ENCODE results near the gene BMPR1A. TPM values are rescaled to one million over a fixed set of nuclear protein-coding genes. Genes with fewer than 3 reads are reported as not detected.
A peak's percentile ranks its signal among the peaks of the same experiment; 100 is the strongest.

BMPR1A gene
- polyA plus RNA-seq, 2 of the 4 experiments (the other 2 are of a cell fraction): 25.5 to 39.0 TPM

DNA sequence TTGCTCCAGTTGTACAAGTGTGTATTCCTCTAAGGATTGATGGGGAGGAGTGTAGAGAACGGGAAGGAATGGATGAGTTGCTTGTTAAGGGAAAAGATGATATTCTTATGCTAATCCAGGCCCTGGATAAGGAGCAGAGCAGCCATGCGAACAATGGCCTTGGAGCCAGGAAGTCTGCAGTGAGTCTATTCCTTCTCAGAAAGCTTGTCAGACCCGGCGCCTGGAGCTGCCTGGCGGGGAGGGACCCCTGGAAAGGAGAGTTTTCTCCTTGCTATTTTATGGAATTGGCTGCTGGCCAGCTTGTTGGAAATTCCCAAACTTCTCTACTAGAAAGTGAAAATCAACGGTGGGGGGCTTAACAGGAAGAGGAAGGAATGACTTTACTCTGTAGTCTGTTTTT, 111.9 kb downstream of the BMPR1A start:
- no peak overlapping the region for H3K27ac ChIP-seq
- ATAC-seq (peak in 1 of 2 experiments; percentile 62; a peak in 3 of 6 replicates), DNase-seq (ENCODE audit: low read depth in 1 of 2, low spot score in 1 of 2) (no peak), FAIRE-seq (no peak)
- CTCF ChIA-PET: interaction anchor here (1.7 kb wide), 1 partner anchor 175 kb away, joined by 6 read pairs; no protein-coding TSS in a partner anchor
- 56% methylated on average over 6 of the region's 6 CpGs for WGBS (ENCODE audit: missing lambda C conversion rate)
- POLR2A ChIA-PET: no interaction called here
- no peak overlapping the region for H3K4me2 ChIP-seq
- no peak overlapping the region for H3K4me3 ChIP-seq
- TF ChIP-seq RCOR1 (IDR thresholded peaks at IDR 0.05; ENCODE audit: low read depth, low read length) (no peak), CEBPB (IDR thresholded peaks at IDR 0.05) (no peak), EHF (CRISPR knock-in tag; IDR thresholded peaks at IDR 0.05) (no peak), JUN (IDR thresholded peaks at IDR 0.05) (no peak), HOXB5 (CRISPR knock-in tag; IDR thresholded peaks at IDR 0.05) (no peak), FOSB (CRISPR knock-in tag; IDR thresholded peaks at IDR 0.05) (no peak), ZNF302 (CRISPR knock-in tag; IDR thresholded peaks at IDR 0.05) (no peak), HEYL (CRISPR knock-in tag; IDR thresholded peaks at IDR 0.05) (no peak), RFX5 (IDR thresholded peaks at IDR 0.05) (no peak), SMC3 (IDR thresholded peaks at IDR 0.05) (no peak), NPAS2 (CRISPR knock-in tag; IDR thresholded peaks at IDR 0.05; ENCODE audit: borderline replicate concordance) (no peak), FOSL2 (IDR thresholded peaks at IDR 0.05) (no peak), FOSL2 (CRISPR knock-in tag; IDR thresholded peaks at IDR 0.05) (no peak)
- TF ChIP-seq, protein P1, sequence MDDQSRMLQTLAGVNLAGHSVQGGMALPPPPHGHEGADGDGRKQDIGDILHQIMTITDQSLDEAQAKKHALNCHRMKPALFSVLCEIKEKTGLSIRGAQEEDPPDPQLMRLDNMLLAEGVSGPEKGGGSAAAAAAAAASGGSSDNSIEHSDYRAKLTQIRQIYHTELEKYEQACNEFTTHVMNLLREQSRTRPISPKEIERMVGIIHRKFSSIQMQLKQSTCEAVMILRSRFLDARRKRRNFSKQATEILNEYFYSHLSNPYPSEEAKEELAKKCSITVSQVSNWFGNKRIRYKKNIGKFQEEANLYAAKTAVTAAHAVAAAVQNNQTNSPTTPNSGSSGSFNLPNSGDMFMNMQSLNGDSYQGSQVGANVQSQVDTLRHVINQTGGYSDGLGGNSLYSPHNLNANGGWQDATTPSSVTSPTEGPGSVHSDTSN (IDR thresholded peaks at IDR 0.05): no peak
- TF ChIP-seq, protein P2, sequence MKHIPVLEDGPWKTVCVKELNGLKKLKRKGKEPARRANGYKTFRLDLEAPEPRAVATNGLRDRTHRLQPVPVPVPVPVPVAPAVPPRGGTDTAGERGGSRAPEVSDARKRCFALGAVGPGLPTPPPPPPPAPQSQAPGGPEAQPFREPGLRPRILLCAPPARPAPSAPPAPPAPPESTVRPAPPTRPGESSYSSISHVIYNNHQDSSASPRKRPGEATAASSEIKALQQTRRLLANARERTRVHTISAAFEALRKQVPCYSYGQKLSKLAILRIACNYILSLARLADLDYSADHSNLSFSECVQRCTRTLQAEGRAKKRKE (CRISPR knock-in tag; IDR thresholded peaks at IDR 0.05; ENCODE audit: low read depth): no peak
- TF ChIP-seq, protein P3, sequence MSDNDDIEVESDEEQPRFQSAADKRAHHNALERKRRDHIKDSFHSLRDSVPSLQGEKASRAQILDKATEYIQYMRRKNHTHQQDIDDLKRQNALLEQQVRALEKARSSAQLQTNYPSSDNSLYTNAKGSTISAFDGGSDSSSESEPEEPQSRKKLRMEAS (IDR thresholded peaks at IDR 0.05): no peak
- H3K4me1 ChIP-seq: peaks cover 22% of the 10 kb centered on the region; the same call in 2 of the 3 replicates
- no peaks in the 10 kb centered on the region for H3K9me3 ChIP-seq

DNA sequence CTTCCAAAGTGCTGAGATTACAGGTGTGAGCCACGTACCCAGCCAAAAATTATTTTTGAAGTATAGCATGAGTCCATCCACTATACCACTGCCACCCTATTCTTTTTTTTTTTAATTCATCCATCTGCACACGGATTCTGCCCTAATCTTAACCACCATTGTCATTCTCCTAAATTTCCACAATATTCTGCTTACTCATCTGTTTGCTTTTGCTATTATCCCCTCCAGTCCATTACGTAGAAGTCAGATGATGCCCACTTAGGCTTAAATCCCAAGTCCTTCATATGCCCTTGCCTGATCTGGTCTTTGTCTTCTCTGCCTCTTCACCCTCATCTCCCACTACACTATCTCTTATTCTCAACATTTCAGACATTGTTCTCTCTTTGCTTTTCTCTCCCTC, 114.3 kb downstream of the BMPR1A start:
- no peak for FAIRE-seq

DNA sequence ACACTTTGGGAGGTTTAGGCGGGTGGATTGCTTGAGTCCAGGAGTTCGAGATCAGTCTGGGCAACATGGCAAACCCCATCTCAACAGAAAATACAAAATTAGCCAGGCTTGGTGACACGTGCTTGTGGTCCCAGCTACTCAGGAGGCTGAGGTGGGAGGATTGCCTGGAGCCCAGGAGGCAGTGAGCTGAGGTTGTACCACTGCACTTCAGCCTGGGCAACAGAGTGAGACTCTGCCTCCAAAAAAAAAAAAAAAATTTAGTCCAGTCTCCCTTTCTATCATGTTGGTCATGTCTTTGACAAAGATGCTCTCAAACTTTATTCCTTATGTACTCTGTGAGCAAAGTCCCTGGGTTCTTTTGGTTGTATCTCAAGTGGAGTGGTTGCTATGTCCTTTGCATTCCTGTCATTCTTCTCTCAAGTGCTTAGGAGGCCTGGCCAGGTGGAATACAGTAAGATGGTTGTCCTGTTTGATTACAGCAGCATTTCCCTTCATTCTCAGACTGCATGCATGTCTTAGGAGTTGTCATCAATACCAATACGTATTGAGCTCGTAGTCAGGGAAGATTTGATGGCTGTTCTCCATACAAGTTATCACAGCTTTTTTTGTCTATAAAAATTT, 115.3 kb downstream of the BMPR1A start:
- ChIA-PET CTCF (no interaction called here), POLR2A (no interaction called here)
- peak overlapping the region; percentile 9; the same call in 1 of the 3 replicates for H3K4me2 ChIP-seq
- no peak overlapping the region for H3K4me3 ChIP-seq
- peaks cover 22% of the 10 kb centered on the region; the same call in 2 of the 3 replicates for H3K4me1 ChIP-seq
- ATAC-seq: peak; percentile 50 to 82; a peak in 4 of 6 replicates
- no peak for FAIRE-seq
- no peaks in the 10 kb centered on the region for H3K9me3 ChIP-seq
- DNase-seq (ENCODE audit: low read depth in 1 of 2, low spot score in 1 of 2): peak in 1 of 2 experiments; percentile 49
- no peak overlapping the region for H3K27ac ChIP-seq
- TF ChIP-seq RFX5 (IDR thresholded peaks at IDR 0.05) (no peak), BHLHE40 (IDR thresholded peaks at IDR 0.05; ENCODE audit: low read depth, low read length) (no peak), EP300 (IDR thresholded peaks at IDR 0.05) (no peak), CBX8 (IDR thresholded peaks at IDR 0.05) (no peak), TFCP2L1 (CRISPR knock-in tag; IDR thresholded peaks at IDR 0.05) (no peak), ZC3H11A (IDR thresholded peaks at IDR 0.05) (no peak), CBX2 (IDR thresholded peaks at IDR 0.05; ENCODE audit: borderline replicate concordance, low read depth) (no peak), JUNB (IDR thresholded peaks at IDR 0.05) (no peak)
- TF ChIP-seq, protein P4, sequence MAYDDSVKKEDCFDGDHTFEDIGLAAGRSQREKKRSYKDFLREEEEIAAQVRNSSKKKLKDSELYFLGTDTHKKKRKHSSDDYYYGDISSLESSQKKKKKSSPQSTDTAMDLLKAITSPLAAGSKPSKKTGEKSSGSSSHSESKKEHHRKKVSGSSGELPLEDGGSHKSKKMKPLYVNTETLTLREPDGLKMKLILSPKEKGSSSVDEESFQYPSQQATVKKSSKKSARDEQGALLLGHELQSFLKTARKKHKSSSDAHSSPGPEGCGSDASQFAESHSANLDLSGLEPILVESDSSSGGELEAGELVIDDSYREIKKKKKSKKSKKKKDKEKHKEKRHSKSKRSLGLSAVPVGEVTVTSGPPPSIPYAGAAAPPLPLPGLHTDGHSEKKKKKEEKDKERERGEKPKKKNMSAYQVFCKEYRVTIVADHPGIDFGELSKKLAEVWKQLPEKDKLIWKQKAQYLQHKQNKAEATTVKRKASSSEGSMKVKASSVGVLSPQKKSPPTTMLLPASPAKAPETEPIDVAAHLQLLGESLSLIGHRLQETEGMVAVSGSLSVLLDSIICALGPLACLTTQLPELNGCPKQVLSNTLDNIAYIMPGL (CRISPR knock-in tag; IDR thresholded peaks at IDR 0.05; ENCODE audit: borderline replicate concordance): no peak
- TF ChIP-seq, protein P1 (IDR thresholded peaks at IDR 0.05): no peak
- TF ChIP-seq, protein P5, sequence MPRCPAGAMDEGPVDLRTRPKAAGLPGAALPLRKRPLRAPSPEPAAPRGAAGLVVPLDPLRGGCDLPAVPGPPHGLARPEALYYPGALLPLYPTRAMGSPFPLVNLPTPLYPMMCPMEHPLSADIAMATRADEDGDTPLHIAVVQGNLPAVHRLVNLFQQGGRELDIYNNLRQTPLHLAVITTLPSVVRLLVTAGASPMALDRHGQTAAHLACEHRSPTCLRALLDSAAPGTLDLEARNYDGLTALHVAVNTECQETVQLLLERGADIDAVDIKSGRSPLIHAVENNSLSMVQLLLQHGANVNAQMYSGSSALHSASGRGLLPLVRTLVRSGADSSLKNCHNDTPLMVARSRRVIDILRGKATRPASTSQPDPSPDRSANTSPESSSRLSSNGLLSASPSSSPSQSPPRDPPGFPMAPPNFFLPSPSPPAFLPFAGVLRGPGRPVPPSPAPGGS (IDR thresholded peaks at IDR 0.05): no peak
- 92% methylated on average over 5 of the region's 5 CpGs for WGBS (ENCODE audit: missing lambda C conversion rate)

More for the DNA sequence above, 114.3 kb downstream of the BMPR1A start:
- Histone ChIP-seq H3K27ac (no peak overlapping the region), H3K9me3 (no peaks in the 10 kb centered on the region), H3K4me3 (no peak overlapping the region), H3K4me1 (peaks cover 22% of the 10 kb centered on the region; the same call in 2 of the 3 replicates), H3K4me2 (no peak overlapping the region)
- ChIA-PET POLR2A (no interaction called here), CTCF (no interaction called here)
- no peak for ATAC-seq
- peak; percentile 74 for TF ChIP-seq MAFK (IDR thresholded peaks at IDR 0.05; ENCODE audit: partially characterized antibody)
- no peak for TF ChIP-seq TP53 (CRISPR knock-in tag; IDR thresholded peaks at IDR 0.05)
- DNase-seq (ENCODE audit: low read depth in 1 of 2, low spot score in 1 of 2): no peak
- 75% methylated on average over 3 of the region's 3 CpGs for WGBS (ENCODE audit: missing lambda C conversion rate)
